NT2/D1 (cell line): ENCODE data around the gene LATS1.

Experiments
- SUZ12 ChIP-seq: IDR thresholded peaks from 2 replicates; pipeline ENCODE4 v1.6.1; 2011; ENCODE audit not compliant: insufficient read length, insufficient read depth; ENCODE audit errors: extremely low read depth
- ZNF274 ChIP-seq: IDR thresholded peaks from 2 replicates; pipeline ENCODE4 v1.6.1; 2011; ENCODE audit warnings: mild to moderate bottlenecking, low read depth, low read length

DNA sequence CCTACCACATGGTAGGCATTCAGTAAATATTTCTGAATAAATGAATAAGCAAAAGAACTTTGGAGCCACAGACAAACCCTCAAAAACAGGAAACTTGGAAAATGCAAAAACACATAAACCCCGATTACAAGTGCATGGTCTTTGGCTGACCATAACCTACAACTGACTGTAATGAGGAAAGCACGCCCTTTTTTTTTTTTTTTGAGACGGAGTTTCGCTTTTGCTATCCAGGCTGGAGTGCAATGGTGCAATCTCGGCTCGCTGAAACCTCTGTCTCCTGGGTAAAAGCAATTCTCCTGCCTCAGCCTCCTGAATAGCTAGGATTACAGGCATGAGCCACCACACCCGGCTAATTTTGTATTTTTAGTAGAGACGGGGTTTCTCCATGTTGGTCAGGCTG is 11.9 kb upstream of the LATS1 start:
- TF ChIP-seq SUZ12 (no peak), ZNF274 (no peak)
